CD4-positive, CD25-positive, alpha-beta regulatory T cell (primary cell): Measurements from ENCODE around the gene PTGFRN. TPM values are rescaled to one million over a fixed set of nuclear protein-coding genes. Genes with fewer than 3 reads are reported as not detected.

ENCODE experiments used
- ATAC-seq, 2 donors: fragments of 150-1000 bp; cut with Tn5 transposase; one replicate each; pipeline ENCODE4 v1.10.0; 2021; ENCODE audit warnings: low read depth in 2 of 2, moderate number of reproducible peaks in 2 of 2, moderate library complexity in 1 of 2
- DNase-seq, 3 donors: peaks; one replicate each; pipeline versions ENCODE4 v3.0.0 to v3.0.0-alpha.2; 2012 to 2022; ENCODE audit warnings: mixed read lengths in 1 of 3
- H3K27ac ChIP-seq: one replicate; pipeline ENCODE4 v1.7.0; 2013; ENCODE audit warnings: mild to moderate bottlenecking, low read length; ENCODE audit not compliant: insufficient read depth, poor library complexity, severe bottlenecking
- H3K27me3 ChIP-seq: one replicate; pipeline ENCODE4 v1.7.0; 2013; ENCODE audit warnings: low read length; ENCODE audit not compliant: control insufficient read depth, insufficient read depth
- H3K36me3 ChIP-seq: one replicate; pipeline ENCODE4 v1.7.0; 2013; ENCODE audit warnings: mild to moderate bottlenecking, low read length, moderate library complexity; ENCODE audit not compliant: control insufficient read depth, insufficient read depth
- H3K4me1 ChIP-seq: 2 replicates; pipeline ENCODE4 v1.7.0; 2013; ENCODE audit warnings: mild to moderate bottlenecking, low read length; ENCODE audit not compliant: insufficient read depth, control insufficient read depth, poor library complexity, severe bottlenecking
- H3K4me3 ChIP-seq: one replicate; pipeline ENCODE4 v1.7.0; 2013; ENCODE audit warnings: low read depth, mild to moderate bottlenecking, low read length, moderate library complexity
- H3K9me3 ChIP-seq, 2 experiments: 1 replicate in 1 of 2; 2 replicates in 1 of 2; pipeline ENCODE4 v1.7.0; 2013; ENCODE audit warnings: low read length in 2 of 2, mild to moderate bottlenecking in 1 of 2, moderate library complexity in 1 of 2; ENCODE audit not compliant: control insufficient read depth in 2 of 2
- H3K27ac Mint-ChIP-seq, 3 donors: one replicate each; pipeline ENCODE4 v1.8.0; 2020 to 2022; ENCODE audit warnings: mild to moderate bottlenecking in 3 of 3, mixed read lengths in 3 of 3, moderate library complexity in 2 of 3
- H3K27me3 Mint-ChIP-seq: one replicate; pipeline ENCODE4 v1.8.0; 2022; ENCODE audit warnings: mild to moderate bottlenecking, mixed read lengths
- H3K36me3 Mint-ChIP-seq: one replicate; pipeline ENCODE4 v1.8.0; 2020; ENCODE audit warnings: mixed read lengths
- H3K4me1 Mint-ChIP-seq, 4 donors: one replicate each; pipeline ENCODE4 v1.8.0; 2020 to 2022; ENCODE audit warnings: mixed read lengths in 4 of 4, mild to moderate bottlenecking in 1 of 4
- H3K4me3 Mint-ChIP-seq, 4 donors: one replicate each; pipeline ENCODE4 v1.8.0; 2020 to 2022; ENCODE audit warnings: mild to moderate bottlenecking in 4 of 4, mixed read lengths in 4 of 4, moderate library complexity in 3 of 4
- H3K9me3 Mint-ChIP-seq, 7 donors: one replicate each; pipeline ENCODE4 v1.8.0; 2020 to 2022; ENCODE audit warnings: mixed read lengths in 7 of 7, mild to moderate bottlenecking in 3 of 7, moderate library complexity in 2 of 7
- polyA plus RNA-seq, 4 donors: library from polyadenylated mRNA; unstranded; fragments of 300-500 nt; fragmentation: Illumina TruSeq; gene quantifications; one replicate each; pipeline ENCODE4 v1.2.3, GENCODE V29; 2021
- total RNA-seq: library from RNA; stranded (reverse); gene quantifications from one replicate; pipeline ENCODE4 v1.2.3, GENCODE V29; 2022

Gene PTGFRN
- total and polyA plus RNA-seq, 5 donors from 2014 or later, result 0.02 to 0.17 (median 0.10) TPM; not detected in 2

- ATAC-seq, result no peak
- Histone ChIP-seq H3K4me1 (no peaks in the 10 kb centered on the region), H3K27me3 (no peaks in the 10 kb centered on the region), H3K27ac (no peak overlapping the region), H3K9me3 (no peaks in the 10 kb centered on the region), H3K36me3 (peaks cover 5% of the 10 kb centered on the region), H3K4me3 (no peak overlapping the region)
- no peaks in the 10 kb centered on the region for H3K9me3 Mint-ChIP-seq
- H3K4me1 Mint-ChIP-seq, result peaks cover 0 to 4% (median 0%) of the 10 kb centered on the region in 4 donors
- DNase-seq, result no peak
- no peak overlapping the region for H3K4me3 Mint-ChIP-seq
- peaks cover 13% of the 10 kb centered on the region for H3K36me3 Mint-ChIP-seq
- no peak overlapping the region for H3K27ac Mint-ChIP-seq
- no peaks in the 10 kb centered on the region for H3K27me3 Mint-ChIP-seq
Observed at GRCh38 chr1:117026361-117026760, 116.6 kb downstream of the PTGFRN start.

- H3K4me3 ChIP-seq, result no peak overlapping the region
- H3K4me1 ChIP-seq, result no peaks in the 10 kb centered on the region
- DNase-seq (no peak), ATAC-seq (no peak)
- H3K36me3 ChIP-seq, result no peaks in the 10 kb centered on the region
- H3K4me3 Mint-ChIP-seq, result no peak overlapping the region
- no peaks in the 10 kb centered on the region for H3K27me3 Mint-ChIP-seq
- no peaks in the 10 kb centered on the region for H3K27me3 ChIP-seq
- peaks cover 0 to 16% (median 1%) of the 10 kb centered on the region in 4 donors for H3K4me1 Mint-ChIP-seq
- H3K9me3 Mint-ChIP-seq, result no peaks in the 10 kb centered on the region
- no peak overlapping the region for H3K27ac ChIP-seq
- H3K36me3 Mint-ChIP-seq, result peaks cover 15% of the 10 kb centered on the region
- H3K27ac Mint-ChIP-seq, result peak overlapping the region in 1 of 3 donors; percentile 11
- H3K9me3 ChIP-seq, result no peaks in the 10 kb centered on the region
Observed at GRCh38 chr1:117029685-117030084, 120.0 kb downstream of the PTGFRN start.

- Histone ChIP-seq H3K36me3 (no peaks in the 10 kb centered on the region), H3K27ac (no peak overlapping the region), H3K4me1 (no peaks in the 10 kb centered on the region), H3K4me3 (no peak overlapping the region), H3K9me3 (no peaks in the 10 kb centered on the region), H3K27me3 (no peaks in the 10 kb centered on the region)
- ATAC-seq (no peak), DNase-seq (no peak)
- peaks cover 0 to 16% (median 1%) of the 10 kb centered on the region in 4 donors for H3K4me1 Mint-ChIP-seq
- no peaks in the 10 kb centered on the region for H3K9me3 Mint-ChIP-seq
- peaks cover 13% of the 10 kb centered on the region for H3K36me3 Mint-ChIP-seq
- no peak overlapping the region for H3K4me3 Mint-ChIP-seq
- no peaks in the 10 kb centered on the region for H3K27me3 Mint-ChIP-seq
- peak overlapping the region in 1 of 3 donors; percentile 85 for H3K27ac Mint-ChIP-seq
Observed at GRCh38 chr1:117030271-117030877, 120.7 kb downstream of the PTGFRN start.

- Mint-ChIP-seq H3K27me3 (no peaks in the 10 kb centered on the region), H3K9me3 (no peaks in the 10 kb centered on the region)
Observed at GRCh38 chr1:117032266-117032665, 122.5 kb downstream of the PTGFRN start.

GRCh38 chr1:117032681-117033539 is 123.2 kb downstream of the PTGFRN start:
- Mint-ChIP-seq H3K27me3 (no peaks in the 10 kb centered on the region), H3K4me1 (peaks cover 0 to 16% (median 1%) of the 10 kb centered on the region in 4 donors), H3K4me3 (no peak overlapping the region), H3K36me3 (peaks cover 13% of the 10 kb centered on the region), H3K27ac (peak overlapping the region in 2 of 3 donors; percentile 2 to 53), H3K9me3 (no peaks in the 10 kb centered on the region)
- Histone ChIP-seq H3K27ac (no peak overlapping the region), H3K9me3 (no peaks in the 10 kb centered on the region), H3K36me3 (no peaks in the 10 kb centered on the region), H3K4me3 (no peak overlapping the region), H3K27me3 (no peaks in the 10 kb centered on the region), H3K4me1 (no peaks in the 10 kb centered on the region)
- ATAC-seq (no peak), DNase-seq (no peak)

More at GRCh38 chr1:117032266-117032665, 122.5 kb downstream of the PTGFRN start:
- H3K36me3 Mint-ChIP-seq, result peaks cover 13% of the 10 kb centered on the region
- Histone ChIP-seq H3K27me3 (no peaks in the 10 kb centered on the region), H3K36me3 (no peaks in the 10 kb centered on the region), H3K4me3 (no peak overlapping the region), H3K9me3 (no peaks in the 10 kb centered on the region), H3K4me1 (no peaks in the 10 kb centered on the region), H3K27ac (no peak overlapping the region)
- no peak for ATAC-seq
- no peak overlapping the region for H3K4me3 Mint-ChIP-seq
- peaks cover 0 to 16% (median 1%) of the 10 kb centered on the region in 4 donors for H3K4me1 Mint-ChIP-seq
- H3K27ac Mint-ChIP-seq, result no peak overlapping the region
- no peak for DNase-seq

- no peak for ATAC-seq
- Histone ChIP-seq H3K9me3 (no peaks in the 10 kb centered on the region), H3K27me3 (no peaks in the 10 kb centered on the region), H3K4me1 (no peaks in the 10 kb centered on the region), H3K27ac (no peak overlapping the region), H3K4me3 (no peak overlapping the region), H3K36me3 (no peaks in the 10 kb centered on the region)
- DNase-seq, result no peak
- Mint-ChIP-seq H3K27ac (peak overlapping the region in 1 of 3 donors; percentile 10), H3K4me1 (peaks cover 0 to 16% (median 1%) of the 10 kb centered on the region in 4 donors), H3K27me3 (no peaks in the 10 kb centered on the region), H3K4me3 (no peak overlapping the region), H3K36me3 (peaks cover 13% of the 10 kb centered on the region), H3K9me3 (no peaks in the 10 kb centered on the region)
Observed at GRCh38 chr1:117033772-117034171, 124.1 kb downstream of the PTGFRN start.

- peaks cover 0 to 18% (median 1%) of the 10 kb centered on the region in 4 donors for H3K4me1 Mint-ChIP-seq
- ATAC-seq (no peak), DNase-seq (no peak)
- no peaks in the 10 kb centered on the region for H3K27me3 Mint-ChIP-seq
- no peaks in the 10 kb centered on the region for H3K36me3 ChIP-seq
- no peaks in the 10 kb centered on the region for H3K4me1 ChIP-seq
- no peak overlapping the region for H3K27ac Mint-ChIP-seq
- no peaks in the 10 kb centered on the region for H3K9me3 Mint-ChIP-seq
- H3K36me3 Mint-ChIP-seq, result peaks cover 13% of the 10 kb centered on the region
- H3K9me3 ChIP-seq, result no peaks in the 10 kb centered on the region
- H3K27me3 ChIP-seq, result no peaks in the 10 kb centered on the region
- no peak overlapping the region for H3K4me3 Mint-ChIP-seq
- no peak overlapping the region for H3K4me3 ChIP-seq
- no peak overlapping the region for H3K27ac ChIP-seq
Observed at GRCh38 chr1:117034791-117035290, 125.1 kb downstream of the PTGFRN start.
